Measurements from ENCODE around the gene HOXB2.
A peak's percentile ranks its signal among the peaks of the same experiment; 100 is the strongest.

HOXB2 gene

GRCh38 chr17:48554412-48555257, 9.7 kb upstream of the HOXB2 start:
- H3K27me3 Mint-ChIP-seq (ENCODE audit: low read depth): peaks cover 46% of the 10 kb centered on the region
- peaks cover 30% of the 10 kb centered on the region for H3K36me3 Mint-ChIP-seq (ENCODE audit: low read depth)
- H3K9me3 Mint-ChIP-seq: no peaks in the 10 kb centered on the region
- H3K4me1 Mint-ChIP-seq (ENCODE audit: low read depth): peaks cover 13% of the 10 kb centered on the region
- H3K27ac Mint-ChIP-seq: no peak overlapping the region
- H3K4me3 Mint-ChIP-seq: peak overlapping the region; percentile 85

- Mint-ChIP-seq H3K4me1 (ENCODE audit: low read depth) (peaks cover 15% of the 10 kb centered on the region), H3K4me3 (no peak overlapping the region), H3K9me3 (no peaks in the 10 kb centered on the region), H3K36me3 (ENCODE audit: low read depth) (peaks cover 29% of the 10 kb centered on the region), H3K27ac (no peak overlapping the region), H3K27me3 (ENCODE audit: low read depth) (peaks cover 41% of the 10 kb centered on the region)
Observed at GRCh38 chr17:48553826-48554225, 8.9 kb upstream of the HOXB2 start.

DNA sequence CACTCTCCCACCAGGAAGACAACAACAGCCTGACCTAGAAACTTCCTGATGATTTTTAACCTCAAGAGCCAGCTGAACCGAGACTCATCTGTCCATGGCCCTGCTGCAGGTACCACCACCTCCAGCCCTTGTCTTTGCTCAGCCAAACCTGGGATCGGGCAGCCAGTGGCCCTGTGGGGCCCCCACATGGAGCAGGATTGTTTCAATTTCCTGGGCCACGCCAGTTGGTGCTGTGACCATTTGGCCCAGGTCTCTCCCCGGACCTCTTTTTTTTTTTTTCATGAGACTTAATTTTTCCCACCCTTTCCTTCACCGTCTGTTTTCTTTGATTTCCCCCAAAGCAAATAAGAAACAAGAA, 8.3 kb upstream of the HOXB2 start:
- no peak overlapping the region for H3K27ac Mint-ChIP-seq
- H3K9me3 Mint-ChIP-seq: no peaks in the 10 kb centered on the region
- peaks cover 34% of the 10 kb centered on the region for H3K27me3 Mint-ChIP-seq (ENCODE audit: low read depth)
- no peak overlapping the region for H3K4me3 Mint-ChIP-seq
- peaks cover 24% of the 10 kb centered on the region for H3K36me3 Mint-ChIP-seq (ENCODE audit: low read depth)
- peaks cover 21% of the 10 kb centered on the region for H3K4me1 Mint-ChIP-seq (ENCODE audit: low read depth)

- H3K27me3 Mint-ChIP-seq (ENCODE audit: low read depth): peaks cover 29% of the 10 kb centered on the region
- no peak overlapping the region for H3K4me3 Mint-ChIP-seq
Observed at GRCh38 chr17:48552466-48553189, 7.7 kb upstream of the HOXB2 start.

DNA sequence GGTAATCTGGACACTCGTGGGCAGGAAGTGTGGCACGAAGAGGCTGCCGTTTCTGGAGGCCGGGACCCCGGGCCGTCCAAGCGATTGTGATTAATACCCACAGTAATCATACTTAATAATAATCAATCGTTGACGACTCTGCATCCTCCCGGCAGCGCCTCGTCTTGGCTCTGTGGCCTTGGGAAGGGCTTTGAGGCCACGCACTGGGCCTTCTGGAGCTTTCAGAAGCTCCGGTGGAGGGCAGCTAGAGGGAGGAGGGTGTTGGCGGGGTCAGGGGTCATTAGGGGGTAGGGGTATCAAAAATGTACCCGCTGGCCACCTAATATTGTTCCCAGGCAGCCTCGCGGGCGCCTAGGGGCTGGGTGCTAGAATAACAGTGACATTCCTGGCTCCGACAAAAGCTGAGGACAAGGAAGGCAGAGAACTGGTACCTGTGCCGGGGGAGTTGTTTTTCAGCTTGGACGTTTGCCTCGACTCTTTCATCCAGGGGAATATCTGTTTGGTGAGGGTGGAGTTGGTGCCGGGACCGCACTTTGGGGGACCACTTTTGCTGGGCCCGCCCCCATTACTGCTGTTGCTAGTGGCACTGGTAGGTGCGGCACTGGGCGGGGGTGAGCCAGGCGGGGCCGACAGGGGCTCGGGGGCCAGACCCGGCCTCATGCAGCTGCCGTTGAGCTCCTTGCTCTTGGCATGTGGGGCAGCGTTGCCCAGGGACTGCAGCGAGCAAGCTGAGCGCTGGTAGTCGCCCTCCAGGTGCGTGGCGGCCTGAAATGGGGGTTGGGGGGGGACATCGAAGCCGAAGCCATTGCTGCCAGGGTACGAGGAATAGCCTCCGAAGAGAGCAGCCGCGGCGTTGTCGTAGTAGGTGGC, 6.9 kb upstream of the HOXB2 start:
- peaks cover 20% of the 10 kb centered on the region for H3K36me3 Mint-ChIP-seq (ENCODE audit: low read depth)
- H3K9me3 Mint-ChIP-seq: no peaks in the 10 kb centered on the region
- H3K4me1 Mint-ChIP-seq (ENCODE audit: low read depth): peaks cover 30% of the 10 kb centered on the region
- H3K27ac Mint-ChIP-seq: no peak overlapping the region
- peaks cover 24% of the 10 kb centered on the region for H3K27me3 Mint-ChIP-seq (ENCODE audit: low read depth)
- H3K4me3 Mint-ChIP-seq: no peak overlapping the region

More at GRCh38 chr17:48552466-48553189, 7.7 kb upstream of the HOXB2 start:
- Mint-ChIP-seq H3K36me3 (ENCODE audit: low read depth) (peaks cover 21% of the 10 kb centered on the region), H3K9me3 (no peaks in the 10 kb centered on the region), H3K27ac (no peak overlapping the region), H3K4me1 (ENCODE audit: low read depth) (peaks cover 25% of the 10 kb centered on the region)

GRCh38 chr17:48551214-48551555, 6.3 kb upstream of the HOXB2 start:
- Mint-ChIP-seq H3K4me3 (no peak overlapping the region), H3K27ac (no peak overlapping the region), H3K36me3 (ENCODE audit: low read depth) (peaks cover 17% of the 10 kb centered on the region), H3K9me3 (no peaks in the 10 kb centered on the region), H3K4me1 (ENCODE audit: low read depth) (peaks cover 33% of the 10 kb centered on the region), H3K27me3 (ENCODE audit: low read depth) (peaks cover 18% of the 10 kb centered on the region)

GRCh38 chr17:48550502-48551213, 5.7 kb upstream of the HOXB2 start:
- Mint-ChIP-seq H3K27me3 (ENCODE audit: low read depth) (peaks cover 13% of the 10 kb centered on the region), H3K9me3 (no peaks in the 10 kb centered on the region)

GRCh38 chr17:48549914-48550501, 5.1 kb upstream of the HOXB2 start:
- peaks cover 8% of the 10 kb centered on the region for H3K27me3 Mint-ChIP-seq (ENCODE audit: low read depth)
- H3K4me3 Mint-ChIP-seq: no peak overlapping the region
- H3K4me1 Mint-ChIP-seq (ENCODE audit: low read depth): peaks cover 34% of the 10 kb centered on the region
- peaks cover 12% of the 10 kb centered on the region for H3K36me3 Mint-ChIP-seq (ENCODE audit: low read depth)
- H3K27ac Mint-ChIP-seq: no peak overlapping the region
- no peaks in the 10 kb centered on the region for H3K9me3 Mint-ChIP-seq

More at GRCh38 chr17:48550502-48551213, 5.7 kb upstream of the HOXB2 start:
- Mint-ChIP-seq H3K4me1 (ENCODE audit: low read depth) (peaks cover 33% of the 10 kb centered on the region), H3K4me3 (no peak overlapping the region), H3K36me3 (ENCODE audit: low read depth) (peaks cover 14% of the 10 kb centered on the region), H3K27ac (no peak overlapping the region)

DNA sequence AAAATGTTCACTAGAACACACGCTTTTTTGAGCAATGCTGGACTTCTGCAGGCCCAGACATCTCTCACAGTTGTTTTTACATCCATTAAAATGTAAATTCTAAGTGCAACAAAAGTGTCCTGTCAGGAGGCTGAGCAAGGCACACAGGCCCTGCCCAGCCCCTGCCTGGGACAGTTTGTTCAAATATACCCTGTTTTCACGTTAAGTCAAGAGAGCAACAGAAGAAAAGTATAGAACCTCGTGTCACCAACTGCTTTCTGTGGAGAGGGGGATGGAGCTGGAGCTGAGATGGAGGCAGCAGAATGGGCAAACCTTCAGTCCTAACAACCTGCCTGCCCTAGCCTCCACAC, 4.3 kb upstream of the HOXB2 start:
- peaks cover 36% of the 10 kb centered on the region for H3K4me1 Mint-ChIP-seq (ENCODE audit: low read depth)
- H3K9me3 Mint-ChIP-seq: no peaks in the 10 kb centered on the region
- peaks cover 10% of the 10 kb centered on the region for H3K36me3 Mint-ChIP-seq (ENCODE audit: low read depth)
- H3K27me3 Mint-ChIP-seq (ENCODE audit: low read depth): peaks cover 2% of the 10 kb centered on the region
- no peak overlapping the region for H3K4me3 Mint-ChIP-seq
- no peak overlapping the region for H3K27ac Mint-ChIP-seq

DNA sequence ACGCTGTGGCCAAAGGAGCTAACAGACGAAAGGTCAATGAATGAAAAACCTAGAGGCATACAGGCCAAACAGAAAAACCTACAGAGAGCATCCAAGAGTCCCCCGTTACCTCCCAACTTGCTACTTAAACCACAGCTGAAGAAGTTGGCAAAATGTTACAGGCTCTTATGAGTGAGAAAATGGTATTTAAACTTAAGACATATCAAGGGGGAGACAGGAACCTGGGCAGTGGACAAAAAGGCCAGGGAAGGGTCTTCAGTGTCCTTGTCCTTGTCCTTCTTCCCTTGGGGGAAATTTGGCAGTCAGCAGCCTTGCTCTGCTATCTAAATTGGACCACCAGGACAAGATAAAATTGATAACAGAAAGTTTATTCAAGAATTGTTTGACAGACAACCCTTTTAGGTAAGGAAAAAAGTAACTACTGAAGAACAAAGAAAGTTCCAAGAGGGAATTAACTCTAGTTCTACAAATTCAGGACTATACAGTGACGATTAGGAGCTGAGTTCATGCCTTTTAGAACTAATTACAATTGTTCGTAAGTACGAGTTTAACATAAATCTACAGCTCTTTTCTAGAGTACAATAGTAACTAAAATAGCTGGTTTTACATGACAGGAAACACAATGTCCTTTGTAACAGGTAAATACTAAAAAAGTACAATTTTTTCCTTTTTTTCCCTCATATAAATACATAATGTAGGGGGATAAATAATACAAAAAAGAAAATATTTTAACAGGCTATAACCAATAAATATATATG, 3.8 kb upstream of the HOXB2 start:
- Mint-ChIP-seq H3K36me3 (ENCODE audit: low read depth) (peaks cover 10% of the 10 kb centered on the region), H3K27me3 (ENCODE audit: low read depth) (no peaks in the 10 kb centered on the region), H3K4me1 (ENCODE audit: low read depth) (peaks cover 36% of the 10 kb centered on the region), H3K9me3 (no peaks in the 10 kb centered on the region), H3K27ac (peak overlapping the region; percentile 81), H3K4me3 (peak overlapping the region; percentile 96)

GRCh38 chr17:48547808-48548522, 3.1 kb upstream of the HOXB2 start:
- Mint-ChIP-seq H3K4me1 (ENCODE audit: low read depth) (peaks cover 36% of the 10 kb centered on the region), H3K27ac (peak overlapping the region; percentile 81), H3K4me3 (peak overlapping the region; percentile 96), H3K36me3 (ENCODE audit: low read depth) (peaks cover 10% of the 10 kb centered on the region), H3K27me3 (ENCODE audit: low read depth) (no peaks in the 10 kb centered on the region), H3K9me3 (no peaks in the 10 kb centered on the region)

GRCh38 chr17:48546924-48547807, 2.3 kb upstream of the HOXB2 start:
- Mint-ChIP-seq H3K9me3 (no peaks in the 10 kb centered on the region), H3K27ac (peak overlapping the region; percentile 81), H3K36me3 (ENCODE audit: low read depth) (peaks cover 16% of the 10 kb centered on the region), H3K4me1 (ENCODE audit: low read depth) (peaks cover 38% of the 10 kb centered on the region), H3K4me3 (peak overlapping the region; percentile 96), H3K27me3 (ENCODE audit: low read depth) (peaks cover 2% of the 10 kb centered on the region)
